HFF-Myc (cell line): ENCODE results near the gene SORBS1.
"Not testable (repeated sequence)": the region's sequence is repeated elsewhere in the genome, so short reads cannot be mapped to it uniquely, and the experiment has no call there.

Experiments
- DNase-seq: peaks from one replicate; pipeline ENCODE4 v3.0.0-alpha.2; 2011; ENCODE audit warnings: low read depth; ENCODE audit errors: extremely low read depth
- H3K4me3 ChIP-seq: replicated peaks from 2 replicates; pipeline ENCODE4 v1.5.1; 2011; ENCODE audit warnings: low read depth, mild to moderate bottlenecking, control low read depth, low read length
- CTCF ChIP-seq: IDR thresholded peaks from 2 replicates; pipeline ENCODE4 v1.5.1; 2012; ENCODE audit warnings: mild to moderate bottlenecking, low read depth, low read length, control low read depth; ENCODE audit errors: missing control alignments

Gene SORBS1

DNA sequence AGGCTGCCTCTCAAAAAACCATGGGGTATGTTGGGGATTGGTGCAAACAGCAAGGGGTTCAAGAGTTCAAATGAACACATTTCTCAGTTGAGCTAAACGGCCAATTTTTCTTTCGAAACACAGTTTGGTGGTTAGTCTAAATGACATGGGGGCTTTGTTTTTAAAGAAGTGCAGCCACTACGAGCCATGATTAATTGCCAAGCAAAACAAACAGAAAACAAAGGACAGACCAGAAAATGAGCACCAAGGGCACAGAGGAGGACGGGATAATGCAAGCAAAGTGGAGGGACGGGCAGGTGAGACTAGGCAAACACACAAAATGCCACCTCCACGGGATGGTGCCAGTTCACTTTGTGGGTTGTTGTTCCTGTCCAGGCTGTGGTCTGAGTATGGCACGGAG lies 205.9 kb downstream of the SORBS1 start:
- no peak for DNase-seq
- TF ChIP-seq CTCF: no peak
- no peak overlapping the region for H3K4me3 ChIP-seq

- no peak overlapping the region for H3K4me3 ChIP-seq
- TF ChIP-seq CTCF: no peak
- no peak for DNase-seq
Observed at GRCh38 chr10:95354110-95354509, 207.1 kb downstream of the SORBS1 start.

DNA sequence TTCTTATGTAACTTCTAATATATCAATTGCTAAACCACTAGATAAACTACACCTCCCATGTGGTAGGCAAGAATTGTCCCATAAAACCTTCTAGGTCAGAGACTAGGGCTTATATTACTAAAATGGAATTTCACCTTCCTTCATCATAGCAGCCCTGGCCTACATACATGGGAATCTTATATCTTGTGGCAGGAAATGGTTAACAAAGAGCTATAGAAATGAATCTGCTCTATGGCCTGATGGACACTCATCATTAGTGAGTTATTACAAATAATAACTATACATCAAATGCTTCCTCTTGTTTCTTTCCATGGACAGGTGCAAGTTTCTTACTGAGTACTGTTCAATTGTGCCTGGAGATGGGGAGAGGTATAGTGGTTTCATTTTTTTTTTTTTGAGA lies 208.0 kb downstream of the SORBS1 start:
- TF ChIP-seq CTCF: no peak
- no peak for DNase-seq
- no peak overlapping the region for H3K4me3 ChIP-seq

DNA sequence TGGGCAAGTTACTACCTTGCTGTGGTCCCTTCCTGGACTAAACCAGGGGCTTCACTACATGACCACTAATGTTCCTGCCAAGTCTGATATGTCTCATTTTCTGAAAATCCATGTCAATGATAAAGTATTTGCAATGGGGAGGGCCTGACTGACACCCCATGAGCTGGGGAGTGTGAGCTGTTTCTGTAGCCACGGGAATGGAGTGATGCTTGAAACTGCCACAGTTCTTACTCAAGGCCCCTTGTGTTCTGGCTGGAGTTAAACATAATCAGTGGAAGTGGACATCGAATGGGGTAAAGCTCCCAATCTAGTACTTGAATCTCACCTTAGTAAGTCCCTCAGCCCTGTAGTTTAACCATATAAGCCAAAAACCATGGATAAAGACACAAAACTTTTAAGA lies 208.5 kb downstream of the SORBS1 start:
- DNase-seq: no peak
- H3K4me3 ChIP-seq: no peak overlapping the region
- TF ChIP-seq CTCF: no peak

DNA sequence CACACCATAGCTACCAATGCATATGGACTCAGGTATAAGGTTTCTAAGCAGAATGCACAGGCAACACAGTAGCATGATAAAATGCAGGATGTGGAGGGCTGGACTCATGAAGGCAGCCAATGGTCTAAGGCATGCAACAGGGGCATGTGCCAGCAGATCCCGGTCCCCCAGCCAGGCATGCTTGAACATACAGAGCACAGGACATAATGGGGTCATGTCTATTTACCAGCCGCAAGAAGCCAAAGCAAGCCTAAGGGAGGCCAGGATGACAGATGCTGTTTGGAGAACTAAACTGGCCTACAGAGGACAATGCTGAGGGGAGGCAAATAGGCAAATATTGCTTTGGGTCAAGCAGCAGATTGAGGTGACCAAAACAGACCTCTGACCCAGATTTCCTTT lies 210.3 kb downstream of the SORBS1 start:
- no peak for DNase-seq
- no peak for TF ChIP-seq CTCF
- H3K4me3 ChIP-seq: no peak overlapping the region

GRCh38 chr10:95350219-95350829 lies 210.8 kb downstream of the SORBS1 start:
- TF ChIP-seq CTCF: no peak
- no peak overlapping the region for H3K4me3 ChIP-seq
- DNase-seq: no peak

DNA sequence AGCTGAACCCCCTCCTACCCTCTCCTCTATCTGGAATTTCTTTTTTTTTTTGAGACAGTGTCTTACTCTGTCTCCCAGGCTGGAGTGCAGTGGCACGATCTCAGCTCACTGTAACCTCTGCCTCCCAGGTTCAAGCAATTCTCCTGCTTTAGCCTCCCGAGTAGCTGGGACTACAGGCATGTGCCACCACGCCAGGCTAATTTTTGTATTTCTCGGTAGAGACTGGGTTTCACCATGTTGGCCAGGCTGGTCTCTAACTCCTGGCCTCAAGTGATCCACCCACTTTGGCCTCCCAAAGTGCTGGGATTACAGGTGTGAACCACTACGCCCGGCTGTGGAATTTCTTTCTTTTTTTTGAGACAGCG lies 213.8 kb downstream of the SORBS1 start:
- DNase-seq, H3K4me3 ChIP-seq: not testable (repeated sequence)
